ENCODE results near the gene KCNN1.

GRCh38 chr19:17969096-17969792 lies 2.3 kb downstream of the KCNN1 start:
- TF ChIP-seq REST (IDR thresholded peaks at IDR 0.05; ENCODE audit: insufficient replicate concordance, low read depth) (no peak), CTCF (IDR thresholded peaks at IDR 0.05; ENCODE audit: insufficient read depth, low read length) (no peak), POLR2AphosphoS5 (IDR thresholded peaks at IDR 0.05; ENCODE audit: low read depth) (no peak), GABPA (IDR thresholded peaks at IDR 0.05; ENCODE audit: low read depth) (no peak), SPI1 (IDR thresholded peaks at IDR 0.05; ENCODE audit: borderline replicate concordance, low read depth) (no peak)
